Measurements from ENCODE around the gene OR10J5.

DNA sequence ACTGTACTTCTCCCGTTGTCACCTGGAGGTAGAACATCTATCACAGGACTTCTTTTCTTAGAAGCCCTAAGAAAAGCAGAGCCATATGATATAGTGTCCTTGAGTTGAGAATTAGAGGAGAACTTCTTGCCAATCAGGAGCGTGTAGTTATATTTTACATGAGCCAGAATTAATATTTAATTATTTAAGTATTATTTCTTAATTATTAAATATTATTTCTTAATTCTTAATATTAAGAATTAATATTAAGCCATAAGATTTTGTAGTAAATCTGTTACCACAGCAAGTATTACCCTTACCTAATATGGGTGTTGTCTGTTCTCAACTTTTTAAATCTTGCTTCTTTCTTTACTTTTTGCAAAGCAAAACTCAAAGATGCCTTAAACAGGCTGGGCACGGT lies 41.6 kb upstream of the OR10J5 start:
- TF ChIP-seq POLR2AphosphoS5 (IDR thresholded peaks at IDR 0.05; ENCODE audit: low read depth, low read length) (no peak), TAF1 (IDR thresholded peaks at IDR 0.05; ENCODE audit: borderline replicate concordance, low read depth, low read length) (no peak)

All from GM12892 (cell line).